HepG2 (cell line): ENCODE data around the gene SMIM14. TPM values are rescaled to one million over a fixed set of nuclear protein-coding genes. Genes with fewer than 3 reads are reported as not detected.

Experiments used
- CREB1 ChIP-seq, 2 experiments: fragments of 450-650 bp in 1 of 2; IDR thresholded peaks; 2 replicates each; pipeline ENCODE4 v1.6.1; 2016 to 2017; ENCODE audit warnings: control low read depth in 1 of 2, mild to moderate bottlenecking in 1 of 2, missing compliant biosample characterization in 1 of 2, missing genetic modification characterization in 1 of 2
- GATAD2A ChIP-seq: IDR thresholded peaks from 2 replicates; pipeline ENCODE4 v1.6.1; 2016
- HNRNPUL1 ChIP-seq: fragments of 200-400 bp; formaldehyde crosslinking; IDR thresholded peaks from 2 replicates; pipeline ENCODE4 v1.6.1; 2017; ENCODE audit warnings: low read depth, mild to moderate bottlenecking, low read length, moderate library complexity
- KLF11 ChIP-seq: IDR thresholded peaks from 2 replicates; pipeline ENCODE4 v1.6.1; 2016; ENCODE audit warnings: missing compliant biosample characterization
- NFIC ChIP-seq: IDR thresholded peaks from 2 replicates; pipeline ENCODE4 v1.6.1; 2012; ENCODE audit warnings: mild to moderate bottlenecking, low read length, inconsistent platforms
- NONO ChIP-seq, 2 experiments: fragments of 450-650 bp in 1 of 2; sonication (generic) in 1 of 2; formaldehyde crosslinking in 1 of 2; IDR thresholded peaks in 1 of 2; conservative IDR thresholded peaks in 1 of 2; 2 replicates each; pipeline versions ENCODE4 v1.6.1 to v1.8.0; 2017 to 2022; ENCODE audit warnings: mild to moderate bottlenecking in 1 of 2, missing genetic modification reagents in 1 of 2, moderate library complexity in 1 of 2
- PHB2 ChIP-seq: fragments of 450-650 bp; IDR thresholded peaks from 2 replicates; pipeline ENCODE4 v1.6.1; 2018; ENCODE audit not compliant: partially characterized antibody
- SOX13 ChIP-seq, 3 experiments: fragments of 450-650 bp in 1 of 3; sonication (generic) in 1 of 3; formaldehyde crosslinking in 1 of 3; IDR thresholded peaks in 2 of 3; conservative IDR thresholded peaks in 1 of 3; 2 replicates each; pipeline versions ENCODE4 v1.5.0 to v1.6.1; 2016 to 2020; ENCODE audit warnings: antibody characterized with exemption in 1 of 3, mild to moderate bottlenecking in 1 of 3, missing compliant biosample characterization in 1 of 3, missing genetic modification reagents in 1 of 3, moderate library complexity in 1 of 3
- ZNF224 ChIP-seq: sonication (generic); formaldehyde crosslinking; IDR thresholded peaks from 2 replicates; pipeline ENCODE4 v1.5.0; 2020; ENCODE audit warnings: mild to moderate bottlenecking, missing genetic modification reagents
- ZNF264 ChIP-seq: sonication (generic); formaldehyde crosslinking; IDR thresholded peaks from 2 replicates; pipeline ENCODE4 v1.4.0; 2020; ENCODE audit warnings: missing genetic modification reagents
- ZNF350 ChIP-seq: sonication (generic); formaldehyde crosslinking; IDR thresholded peaks from 2 replicates; pipeline ENCODE4 v1.4.0; 2020; ENCODE audit warnings: mild to moderate bottlenecking, low read depth, missing genetic modification reagents, borderline replicate concordance
- ZNF430 ChIP-seq: sonication (generic); formaldehyde crosslinking; IDR thresholded peaks from 2 replicates; pipeline ENCODE4 v1.9.0; 2021; ENCODE audit warnings: mild to moderate bottlenecking, missing genetic modification reagents
- ZNF460 ChIP-seq: sonication (generic); formaldehyde crosslinking; IDR thresholded peaks from 2 replicates; pipeline ENCODE4 v1.5.1; 2020; ENCODE audit warnings: missing genetic modification reagents, mild to moderate bottlenecking, borderline replicate concordance
- polyA plus RNA-seq, 8 experiments: library from polyadenylated mRNA; depleted of rRNA in 3 of 8; stranded (reverse) in 7 of 8; unstranded in 1 of 8; fragments of >200 nt; fragmentation: Illumina TruSeq in 4 of 8; extraction: Trizol in 4 of 8; gene quantifications; 2 replicates each; pipeline versions ENCODE4 v1.2.1 to v1.2.3, GENCODE V29; 2011 to 2016; ENCODE audit warnings: low read depth in 4 of 8, missing spikeins in 1 of 8, mixed read lengths in 1 of 8; ENCODE audit not compliant: insufficient read depth in 1 of 8
- total RNA-seq, 5 experiments: library from RNA; depleted of rRNA; stranded (reverse); fragments of >200 nt; fragmentation: Illumina TruSeq; extraction: Trizol; gene quantifications; 2 replicates each; pipeline ENCODE4 v1.2.3, GENCODE V29; 2016; ENCODE audit warnings: low read depth in 1 of 5
- TF ChIP-seq, protein P1 (sequence below): fragments of 450-650 bp; IDR thresholded peaks from 2 replicates; pipeline ENCODE4 v1.6.1; 2016
- TF ChIP-seq, protein P2 (sequence below): sonication (generic); formaldehyde crosslinking; IDR thresholded peaks from 2 replicates; pipeline ENCODE4 v1.9.0; 2021; ENCODE audit warnings: missing genetic modification reagents, borderline replicate concordance
- TF ChIP-seq, protein P3 (sequence below), 2 experiments: sonication (generic) in 1 of 2; formaldehyde crosslinking in 1 of 2; IDR thresholded peaks; 2 replicates each; pipeline versions ENCODE4 v1.4.0 to v1.6.1; 2016 to 2020; ENCODE audit warnings: borderline replicate concordance in 1 of 2, low read depth in 1 of 2, mild to moderate bottlenecking in 1 of 2, missing genetic modification reagents in 1 of 2
- TF ChIP-seq, protein P4 (sequence below): sonication (generic); formaldehyde crosslinking; conservative IDR thresholded peaks from 2 replicates; pipeline ENCODE4 v1.8.0; 2022; ENCODE audit warnings: mild to moderate bottlenecking, moderate library complexity, missing genetic modification reagents

SMIM14 gene
- total and polyA plus RNA-seq, 2 of the 13 experiments (the other 11 are each of a cell fraction or from before 2014, with no cell fraction given): 16.3 to 28.1 TPM

DNA sequence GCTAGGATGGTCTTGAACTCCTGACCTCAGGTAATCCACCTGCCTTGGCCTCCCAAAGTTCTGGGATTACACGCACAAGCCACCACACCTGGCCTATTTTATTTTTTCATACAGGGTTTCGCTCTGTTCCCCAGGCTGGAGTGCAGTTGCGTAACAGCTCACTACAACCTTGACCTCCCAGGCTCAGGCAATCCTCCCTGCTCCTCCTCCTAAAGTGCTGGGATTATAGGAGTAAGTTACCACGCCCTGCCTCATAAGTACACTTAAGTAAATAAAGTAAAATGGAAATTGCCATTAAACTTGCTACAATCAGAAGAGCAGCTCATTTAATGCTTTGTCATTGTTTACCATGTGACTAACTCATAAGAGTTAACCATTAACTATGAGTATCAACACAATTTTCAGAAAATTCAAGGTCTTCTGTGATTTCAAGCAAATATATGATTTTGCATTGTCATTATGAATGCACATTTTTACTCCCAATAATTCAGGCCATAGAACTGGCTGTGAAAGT, 123.7 kb downstream of the SMIM14 start (continued):
- TF ChIP-seq, protein P1, sequence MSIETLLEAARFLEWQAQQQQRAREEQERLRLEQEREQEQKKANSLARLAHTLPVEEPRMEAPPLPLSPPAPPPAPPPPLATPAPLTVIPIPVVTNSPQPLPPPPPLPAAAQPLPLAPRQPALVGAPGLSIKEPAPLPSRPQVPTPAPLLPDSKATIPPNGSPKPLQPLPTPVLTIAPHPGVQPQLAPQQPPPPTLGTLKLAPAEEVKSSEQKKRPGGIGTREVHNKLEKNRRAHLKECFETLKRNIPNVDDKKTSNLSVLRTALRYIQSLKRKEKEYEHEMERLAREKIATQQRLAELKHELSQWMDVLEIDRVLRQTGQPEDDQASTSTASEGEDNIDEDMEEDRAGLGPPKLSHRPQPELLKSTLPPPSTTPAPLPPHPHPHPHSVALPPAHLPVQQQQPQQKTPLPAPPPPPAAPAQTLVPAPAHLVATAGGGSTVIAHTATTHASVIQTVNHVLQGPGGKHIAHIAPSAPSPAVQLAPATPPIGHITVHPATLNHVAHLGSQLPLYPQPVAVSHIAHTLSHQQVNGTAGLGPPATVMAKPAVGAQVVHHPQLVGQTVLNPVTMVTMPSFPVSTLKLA: peak; percentile 24; the same call in 1 of the 2 replicates
- TF ChIP-seq, protein P2, sequence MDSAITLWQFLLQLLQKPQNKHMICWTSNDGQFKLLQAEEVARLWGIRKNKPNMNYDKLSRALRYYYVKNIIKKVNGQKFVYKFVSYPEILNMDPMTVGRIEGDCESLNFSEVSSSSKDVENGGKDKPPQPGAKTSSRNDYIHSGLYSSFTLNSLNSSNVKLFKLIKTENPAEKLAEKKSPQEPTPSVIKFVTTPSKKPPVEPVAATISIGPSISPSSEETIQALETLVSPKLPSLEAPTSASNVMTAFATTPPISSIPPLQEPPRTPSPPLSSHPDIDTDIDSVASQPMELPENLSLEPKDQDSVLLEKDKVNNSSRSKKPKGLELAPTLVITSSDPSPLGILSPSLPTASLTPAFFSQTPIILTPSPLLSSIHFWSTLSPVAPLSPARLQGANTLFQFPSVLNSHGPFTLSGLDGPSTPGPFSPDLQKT: no peak
- TF ChIP-seq, protein P3, sequence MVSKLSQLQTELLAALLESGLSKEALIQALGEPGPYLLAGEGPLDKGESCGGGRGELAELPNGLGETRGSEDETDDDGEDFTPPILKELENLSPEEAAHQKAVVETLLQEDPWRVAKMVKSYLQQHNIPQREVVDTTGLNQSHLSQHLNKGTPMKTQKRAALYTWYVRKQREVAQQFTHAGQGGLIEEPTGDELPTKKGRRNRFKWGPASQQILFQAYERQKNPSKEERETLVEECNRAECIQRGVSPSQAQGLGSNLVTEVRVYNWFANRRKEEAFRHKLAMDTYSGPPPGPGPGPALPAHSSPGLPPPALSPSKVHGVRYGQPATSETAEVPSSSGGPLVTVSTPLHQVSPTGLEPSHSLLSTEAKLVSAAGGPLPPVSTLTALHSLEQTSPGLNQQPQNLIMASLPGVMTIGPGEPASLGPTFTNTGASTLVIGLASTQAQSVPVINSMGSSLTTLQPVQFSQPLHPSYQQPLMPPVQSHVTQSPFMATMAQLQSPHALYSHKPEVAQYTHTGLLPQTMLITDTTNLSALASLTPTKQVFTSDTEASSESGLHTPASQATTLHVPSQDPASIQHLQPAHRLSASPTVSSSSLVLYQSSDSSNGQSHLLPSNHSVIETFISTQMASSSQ (IDR thresholded peaks at IDR 0.05; ENCODE audit: low read depth): peak; percentile 99
- TF ChIP-seq, protein P3 (CRISPR knock-in tag; IDR thresholded peaks at IDR 0.05; ENCODE audit: borderline replicate concordance): peak; percentile 99
- no peak for TF ChIP-seq NONO (IDR thresholded peaks at IDR 0.05)
- peak; percentile 81 for TF ChIP-seq NONO (CRISPR knock-in tag; conservative IDR thresholded peaks at IDR 0.05)
- peak; percentile 89 for TF ChIP-seq ZNF350
- peak; percentile 84 for TF ChIP-seq KLF11 (CRISPR knock-in tag)
- no peak for TF ChIP-seq ZNF224 (CRISPR knock-in tag)
- TF ChIP-seq, protein P4, sequence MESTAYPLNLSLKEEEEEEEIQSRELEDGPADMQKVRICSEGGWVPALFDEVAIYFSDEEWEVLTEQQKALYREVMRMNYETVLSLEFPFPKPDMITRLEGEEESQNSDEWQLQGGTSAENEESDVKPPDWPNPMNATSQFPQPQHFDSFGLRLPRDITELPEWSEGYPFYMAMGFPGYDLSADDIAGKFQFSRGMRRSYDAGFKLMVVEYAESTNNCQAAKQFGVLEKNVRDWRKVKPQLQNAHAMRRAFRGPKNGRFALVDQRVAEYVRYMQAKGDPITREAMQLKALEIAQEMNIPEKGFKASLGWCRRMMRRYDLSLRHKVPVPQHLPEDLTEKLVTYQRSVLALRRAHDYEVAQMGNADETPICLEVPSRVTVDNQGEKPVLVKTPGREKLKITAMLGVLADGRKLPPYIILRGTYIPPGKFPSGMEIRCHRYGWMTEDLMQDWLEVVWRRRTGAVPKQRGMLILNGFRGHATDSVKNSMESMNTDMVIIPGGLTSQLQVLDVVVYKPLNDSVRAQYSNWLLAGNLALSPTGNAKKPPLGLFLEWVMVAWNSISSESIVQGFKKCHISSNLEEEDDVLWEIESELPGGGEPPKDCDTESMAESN (CRISPR knock-in tag): peak; percentile 80; the same call in 1 of the 2 replicates
- no peak for TF ChIP-seq ZNF430 (CRISPR knock-in tag)
- peak; percentile 73 for TF ChIP-seq SOX13 (IDR thresholded peaks at IDR 0.05)
- TF ChIP-seq SOX13 (CRISPR knock-in tag; conservative IDR thresholded peaks at IDR 0.05 in 1 of 2, IDR thresholded peaks at IDR 0.05 in 1 of 2): peak in 1 of 2 experiments; percentile 95; a peak in 2 of 4 replicates
- peak; percentile 94 for TF ChIP-seq ZNF264 (CRISPR knock-in tag)
- peak; percentile 85 for TF ChIP-seq NFIC
- peak; percentile 98 for TF ChIP-seq GATAD2A (CRISPR knock-in tag)
- peak; percentile 85; the same call in 1 of the 2 replicates for TF ChIP-seq ZNF460 (CRISPR knock-in tag)
- TF ChIP-seq HNRNPUL1: peak; percentile 83; the same call in 1 of the 2 replicates
- no peak for TF ChIP-seq CREB1 (IDR thresholded peaks at IDR 0.05)
- TF ChIP-seq CREB1 (CRISPR knock-in tag; IDR thresholded peaks at IDR 0.05): peak; percentile 79
- TF ChIP-seq PHB2: no peak
